GM21529 (cell line): ENCODE data around the gene NIT1.
"Not testable (repeated sequence)": the region's sequence is repeated elsewhere in the genome, so short reads cannot be mapped to it uniquely, and the experiment has no call there.

Experiments used
- ATAC-seq: cut with Tn5 transposase; IDR thresholded peaks from one replicate; pipeline ENCODE4 v1.9.1; 2021; ENCODE audit not compliant: unreplicated experiment

The NIT1 gene

GRCh38 chr1:161111527-161111926, 6.4 kb upstream of the NIT1 start:
- no peak for ATAC-seq

GRCh38 chr1:161113915-161114314, 4.0 kb upstream of the NIT1 start:
- ATAC-seq: no peak

DNA sequence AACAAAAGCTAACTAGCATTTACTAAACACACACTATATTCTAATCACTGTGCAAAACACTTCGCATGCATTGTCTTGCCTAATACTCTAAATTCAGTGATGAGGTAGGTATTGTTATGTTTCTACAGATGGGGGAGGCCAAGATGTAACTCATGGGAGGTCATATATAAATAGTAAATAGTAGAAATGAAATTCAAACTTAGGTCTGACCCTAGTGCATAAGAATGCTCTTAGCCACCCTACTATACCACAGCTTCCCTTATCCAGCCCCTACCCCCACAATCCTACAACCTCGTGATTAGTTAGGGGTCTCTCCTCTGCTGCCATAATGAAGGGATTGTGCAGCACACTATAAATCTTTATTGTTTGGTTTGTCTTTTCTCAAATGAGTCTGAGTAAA, 3.3 kb upstream of the NIT1 start:
- no peak for ATAC-seq

- no peak for ATAC-seq
Measured at GRCh38 chr1:161115132-161115711, 2.7 kb upstream of the NIT1 start.

DNA sequence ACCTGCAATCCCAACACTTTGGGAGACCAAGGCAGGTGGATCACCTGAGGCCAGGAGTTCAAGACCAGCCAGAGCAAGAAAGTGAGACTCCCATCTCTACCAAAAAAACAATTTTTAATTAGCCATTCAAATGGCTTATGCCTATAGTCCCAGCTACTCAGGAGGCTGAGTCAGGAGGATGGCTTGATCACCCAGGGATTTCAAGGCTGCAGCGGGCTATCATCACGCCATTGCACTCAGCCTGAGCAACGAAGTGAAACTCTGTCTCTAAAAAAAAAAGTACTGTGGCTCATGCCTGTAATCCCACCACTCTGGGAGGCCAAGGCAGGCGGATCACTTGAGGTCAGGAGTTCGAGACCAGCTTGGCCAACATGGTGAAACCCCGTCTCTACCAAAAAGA, 1.9 kb upstream of the NIT1 start:
- not testable (repeated sequence) for ATAC-seq

- ATAC-seq: peak; percentile 59
Measured at GRCh38 chr1:161119092-161119903, 1.4 kb downstream of the NIT1 start.

DNA sequence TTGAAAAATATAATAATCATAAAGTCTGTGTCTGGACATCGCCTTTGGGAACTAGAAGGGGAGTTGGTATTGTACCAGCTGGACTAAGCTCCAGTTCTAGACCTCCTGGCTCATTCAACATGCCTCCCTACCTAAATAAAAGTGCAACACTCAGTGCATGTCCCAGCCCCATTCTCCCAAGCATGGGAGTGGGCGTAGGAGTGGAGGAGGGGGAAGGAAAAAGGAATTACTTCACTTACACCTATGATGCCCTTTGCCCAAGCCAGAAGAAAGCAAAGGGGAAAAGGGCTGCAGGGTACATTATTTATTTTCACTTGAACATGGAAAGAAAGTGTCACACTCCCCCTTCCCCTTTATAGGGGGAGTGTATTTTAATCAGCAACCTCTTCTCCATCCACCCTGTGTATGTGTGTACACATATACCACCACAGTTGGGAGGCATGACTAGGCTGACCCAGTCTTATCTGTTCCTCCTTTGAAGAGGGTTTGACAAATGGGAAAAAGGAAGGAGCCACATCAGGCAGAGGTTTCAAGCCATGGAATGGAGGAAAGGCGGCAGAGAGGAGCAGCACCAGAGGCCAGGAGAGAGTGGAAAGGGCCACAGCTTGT, 3.2 kb downstream of the NIT1 start:
- no peak for ATAC-seq

GRCh38 chr1:161121834-161122233, 3.9 kb downstream of the NIT1 start:
- ATAC-seq: no peak

DNA sequence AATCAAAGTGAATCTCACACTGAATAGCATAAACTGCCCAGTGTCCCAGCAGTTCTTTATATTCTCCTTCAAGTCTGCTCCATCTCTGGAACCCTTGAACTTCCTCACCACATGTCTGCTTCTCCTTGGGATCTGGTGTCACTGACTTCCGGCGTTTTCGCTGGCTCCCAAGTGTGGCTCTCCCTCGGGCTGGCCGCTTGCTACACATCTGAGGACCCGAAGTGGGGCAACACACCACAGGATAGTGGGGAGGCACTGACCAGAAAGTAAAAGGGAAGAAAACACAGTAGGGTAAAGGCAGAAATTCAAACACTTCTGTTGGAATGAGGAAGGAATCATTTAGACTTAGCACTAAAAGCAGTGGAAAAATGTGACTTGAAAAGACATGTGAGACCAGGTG, 5.1 kb downstream of the NIT1 start:
- no peak for ATAC-seq

- ATAC-seq: no peak
Measured at GRCh38 chr1:161127649-161128048, 9.7 kb downstream of the NIT1 start.

- no peak for ATAC-seq
Measured at GRCh38 chr1:161128591-161129420, 10.9 kb downstream of the NIT1 start.

GRCh38 chr1:161130266-161130665, 12.4 kb downstream of the NIT1 start:
- ATAC-seq: no peak

- ATAC-seq: no peak
Measured at GRCh38 chr1:161131523-161132409, 13.9 kb downstream of the NIT1 start.

- peak; percentile 95 for ATAC-seq
Measured at GRCh38 chr1:161132410-161133219, 14.7 kb downstream of the NIT1 start, which contains the start of gene DEDD. DEDD (minus strand) TSS chr1:161132667; CDS start chr1:161124462, 8,205 bp downstream.

DNA sequence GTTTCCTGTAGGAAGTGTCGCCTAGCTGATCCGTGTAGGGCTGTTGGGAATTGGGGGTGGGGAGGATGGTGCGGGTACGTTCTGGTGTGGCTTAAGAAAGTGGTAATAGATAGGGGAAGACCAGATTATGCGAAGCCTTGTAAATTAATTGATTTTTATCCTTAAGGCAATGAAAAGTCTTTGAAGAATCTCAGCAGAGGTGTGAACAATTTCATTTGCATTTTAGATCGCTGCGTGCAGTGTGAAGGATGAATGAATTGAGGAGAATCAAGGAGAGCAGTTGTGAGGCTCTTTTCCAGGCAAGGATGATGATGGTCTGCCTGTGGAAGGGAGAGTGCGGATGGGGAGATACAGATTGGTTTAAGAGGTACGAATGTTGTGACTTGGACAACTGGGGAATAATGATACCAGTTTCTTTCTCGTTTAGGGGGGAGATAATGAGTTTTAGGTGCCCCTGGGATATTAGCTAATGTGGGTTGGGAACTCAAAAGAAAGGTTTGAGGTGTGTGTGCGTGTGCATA, 15.4 kb downstream of the NIT1 start:
- ATAC-seq: peak; percentile 7

- ATAC-seq: no peak
Measured at GRCh38 chr1:161137881-161138280, 20.0 kb downstream of the NIT1 start.

GRCh38 chr1:161138431-161138830, 20.5 kb downstream of the NIT1 start:
- no peak for ATAC-seq

DNA sequence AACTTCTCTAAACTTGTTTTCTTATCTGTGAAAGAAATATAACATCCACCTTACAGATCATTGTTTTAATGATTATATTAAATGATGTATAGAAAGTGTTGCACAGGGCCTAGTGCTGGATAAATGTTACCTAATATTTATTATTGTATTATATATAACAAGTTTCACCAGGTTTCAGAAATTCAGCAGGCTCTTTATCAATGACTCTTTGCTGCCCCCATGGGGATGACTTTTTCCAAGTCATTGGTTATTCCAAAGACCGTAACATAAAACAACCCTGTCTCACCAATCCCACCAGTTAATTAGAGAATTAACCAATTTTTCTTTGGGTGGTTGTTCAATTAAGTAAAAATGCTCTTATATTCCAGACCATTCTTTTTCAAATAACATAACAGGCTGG, 21.9 kb downstream of the NIT1 start:
- no peak for ATAC-seq

DNA sequence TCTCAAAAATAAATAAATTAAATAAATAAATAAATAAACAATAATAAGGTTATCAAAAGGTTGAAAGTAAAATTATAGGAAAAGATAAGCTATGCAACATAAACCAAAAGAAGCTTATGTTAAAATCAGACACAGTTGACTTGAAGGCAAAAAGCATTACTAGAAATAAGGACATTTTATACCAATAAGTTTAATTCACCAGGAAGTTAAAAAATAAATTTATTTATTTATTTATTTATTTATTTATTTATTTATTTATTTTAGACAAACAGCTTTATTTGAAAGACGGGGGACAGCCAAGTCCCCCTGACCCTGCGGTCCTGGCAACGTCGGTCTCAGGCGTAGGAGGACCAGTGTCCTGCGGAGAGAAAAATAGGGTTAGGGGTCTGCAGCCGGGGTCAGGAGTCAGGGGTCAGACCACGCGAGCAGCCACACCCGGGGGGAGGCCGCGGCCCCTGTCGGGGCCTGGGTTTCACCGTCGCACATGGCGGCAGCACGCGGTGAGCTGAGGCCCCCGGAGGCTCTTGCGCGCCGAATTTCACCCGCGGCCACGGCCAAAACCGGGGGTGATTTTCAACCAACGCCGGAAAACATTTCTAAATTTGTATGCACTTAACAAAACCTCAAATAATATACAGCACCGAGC, 23.0 kb downstream of the NIT1 start:
- no peak for ATAC-seq
